NCI-H510A treated with DMSO at 0.1 percent for 48 hours (cell line): ENCODE data around the gene ANTXR2.
"Not testable (repeated sequence)": the region's sequence is repeated elsewhere in the genome, so short reads cannot be mapped to it uniquely, and the experiment has no call there.

Source experiments
- DNase-seq: peaks from one replicate; lab custom pipeline; 2025; lab: John Stamatoyannopoulos, UW

Gene ANTXR2

DNA sequence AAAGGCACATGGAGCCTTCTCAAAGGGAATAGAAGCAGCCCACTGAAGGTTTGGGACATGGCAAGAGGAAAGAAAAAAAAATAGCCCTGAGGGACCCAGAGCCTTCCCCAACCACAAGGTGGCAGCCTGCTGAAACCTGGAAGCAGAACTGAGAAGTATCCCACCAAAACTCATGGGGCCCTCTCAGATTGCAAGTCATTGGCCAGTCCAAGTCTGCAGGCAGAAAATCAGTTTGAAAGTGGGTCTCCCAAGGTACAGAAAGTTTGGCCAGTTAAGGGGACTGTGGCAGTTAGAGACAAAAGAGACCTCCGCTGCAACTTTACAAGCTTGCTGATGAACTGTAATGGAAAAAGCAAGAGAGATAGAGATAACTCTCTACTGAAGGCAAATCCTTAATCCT, 155.8 kb downstream of the ANTXR2 start:
- DNase-seq = no peak

DNA sequence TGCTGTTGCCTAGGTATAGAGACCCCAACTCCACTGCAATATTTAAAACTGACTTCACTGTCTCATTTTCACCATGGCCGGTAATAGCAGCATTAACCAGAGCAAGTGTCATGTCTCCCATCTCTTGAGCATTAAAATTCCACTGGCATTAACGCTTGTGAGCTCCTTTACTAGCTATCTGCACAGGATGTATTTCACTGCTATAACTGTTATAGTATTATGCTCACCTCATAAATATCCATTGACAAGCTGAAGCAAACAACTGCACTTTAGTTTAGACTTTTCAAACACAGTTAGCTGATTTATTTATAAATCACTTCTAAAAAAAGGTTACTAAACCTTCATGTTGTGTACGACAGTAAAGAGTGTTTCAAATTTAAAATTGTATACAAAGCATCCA, 157.8 kb downstream of the ANTXR2 start:
- no peak for DNase-seq

DNA sequence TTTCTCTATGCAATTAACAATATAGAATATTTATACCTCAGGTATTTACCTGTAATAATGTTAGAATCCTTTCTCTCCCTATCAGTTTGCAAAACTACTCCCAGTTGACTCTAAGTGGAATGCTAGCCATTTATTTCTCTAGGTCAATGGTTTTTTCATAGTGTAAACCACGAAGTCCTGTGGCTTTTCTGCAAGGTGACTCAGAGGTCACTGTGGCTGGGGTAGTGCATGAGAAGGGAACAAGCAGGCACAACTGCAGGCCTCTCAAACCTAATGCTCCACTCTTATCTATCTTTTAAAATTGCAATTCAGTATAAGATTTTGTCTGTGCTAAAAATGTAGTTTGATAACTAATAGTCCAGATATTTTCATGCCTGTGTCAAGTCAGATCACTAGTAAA, 159.4 kb downstream of the ANTXR2 start:
- DNase-seq = no peak

DNA sequence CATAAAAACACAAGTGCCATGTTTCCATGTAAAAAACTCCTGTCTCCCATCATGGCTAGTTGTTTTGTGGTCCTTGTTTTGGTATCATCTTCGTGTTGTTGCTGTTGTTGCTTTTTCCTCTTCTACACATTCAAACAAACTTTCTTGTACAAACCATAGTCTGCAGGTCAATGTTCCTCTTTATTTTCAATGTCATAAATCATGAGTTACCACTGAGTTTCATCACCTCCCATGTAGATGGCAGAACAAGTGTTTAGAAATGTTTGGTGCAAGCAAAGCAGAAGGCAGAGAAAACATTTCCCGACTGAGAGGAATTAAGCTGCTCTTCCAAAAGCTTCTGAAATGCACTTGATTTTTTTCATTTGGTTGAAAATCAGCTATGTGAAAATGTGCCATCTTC, 166.0 kb downstream of the ANTXR2 start:
- no peak for DNase-seq

DNA sequence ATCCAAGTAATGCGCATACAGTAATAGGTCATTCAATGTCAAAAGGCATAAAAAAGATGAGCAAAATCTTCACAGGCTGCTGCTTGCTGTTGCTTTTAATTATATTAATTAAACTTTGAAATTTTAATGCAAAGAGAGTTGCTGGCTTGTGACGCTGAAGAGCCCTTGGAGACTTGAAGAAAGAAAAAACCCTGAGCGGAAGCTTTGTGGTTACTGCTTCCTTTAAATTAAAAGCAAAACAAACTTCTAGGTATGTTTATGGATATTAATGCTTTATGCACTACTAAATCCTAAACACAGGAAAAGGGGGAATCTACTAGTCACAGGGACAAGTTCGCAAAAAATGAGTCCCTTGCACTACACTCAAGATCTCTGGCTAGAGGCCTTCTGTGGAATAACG, 166.7 kb downstream of the ANTXR2 start:
- no peak for DNase-seq

DNA sequence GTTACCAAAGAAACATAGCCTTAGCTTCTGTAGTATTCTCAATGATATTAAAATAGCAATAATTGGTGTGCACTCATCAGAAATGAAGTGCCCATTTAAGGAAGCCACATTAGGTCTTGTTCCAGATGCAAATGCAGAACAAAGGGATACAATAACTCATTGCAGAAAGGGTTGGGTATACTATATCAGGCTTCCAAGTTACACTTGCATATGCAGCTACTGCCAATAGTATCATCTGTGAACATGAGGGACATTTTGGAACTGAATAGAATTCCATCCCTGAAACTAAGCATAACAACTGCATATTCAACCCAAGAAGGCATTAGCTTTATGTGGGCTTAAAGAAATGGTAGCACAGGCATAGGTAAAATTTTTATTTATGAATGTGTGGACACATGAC, 167.8 kb downstream of the ANTXR2 start:
- no peak for DNase-seq

DNA sequence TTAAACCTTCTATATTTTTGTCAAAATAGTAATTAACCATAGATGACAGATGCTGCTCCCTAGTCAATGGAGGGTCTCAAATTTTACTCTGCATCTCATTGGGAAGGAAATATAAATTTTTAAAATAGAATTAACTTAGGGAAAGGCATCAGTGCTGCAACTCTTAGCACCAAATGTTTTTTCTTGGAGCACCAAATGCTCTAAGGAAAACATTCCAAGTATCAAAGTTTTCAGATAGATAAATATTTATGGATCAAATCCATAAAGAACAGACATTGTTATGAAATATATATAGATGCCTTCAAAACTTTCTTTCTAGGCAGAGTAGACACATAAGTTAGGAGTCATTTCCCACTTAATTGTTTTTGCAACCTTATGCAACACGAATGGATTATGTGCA, 168.7 kb downstream of the ANTXR2 start:
- no peak for DNase-seq

DNA sequence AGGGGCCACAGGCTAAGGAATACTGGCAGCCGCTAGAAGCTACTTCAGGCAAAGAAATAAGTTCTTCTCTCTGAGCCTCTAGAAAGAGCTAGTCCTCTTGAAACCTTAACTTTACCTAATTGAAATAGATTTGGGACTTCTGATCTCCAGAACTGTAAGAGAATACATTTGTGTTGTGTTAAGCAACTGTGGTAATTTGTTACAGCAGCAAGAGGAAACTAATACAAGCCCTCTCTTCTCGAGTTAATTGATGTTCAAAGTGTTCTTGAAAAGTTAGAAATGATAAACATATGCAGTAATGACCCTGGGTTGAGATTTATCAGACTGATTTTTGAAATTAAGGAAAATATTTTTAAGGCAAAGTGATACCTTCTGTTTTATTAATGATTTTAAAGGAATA, 172.8 kb downstream of the ANTXR2 start:
- no peak for DNase-seq

DNA sequence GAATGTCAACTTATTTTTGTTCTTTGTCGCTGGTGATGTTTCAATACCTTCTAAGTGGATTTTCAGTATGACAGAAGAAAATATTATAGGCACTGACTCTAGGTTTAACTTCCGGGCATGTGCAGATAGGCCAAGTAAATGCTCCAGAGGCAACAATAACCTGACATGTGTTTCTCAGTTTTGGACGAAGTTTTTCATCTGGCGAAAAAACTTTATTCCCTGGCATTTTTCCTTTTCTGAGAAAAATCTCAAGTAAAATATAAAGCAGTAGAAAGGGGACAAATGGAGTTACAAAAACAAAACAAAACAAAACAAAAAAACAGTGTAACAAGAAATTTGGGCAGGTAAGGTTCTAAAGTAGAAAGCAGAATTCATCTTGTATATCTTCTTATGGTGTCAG, 173.5 kb downstream of the ANTXR2 start:
- DNase-seq = no peak

DNA sequence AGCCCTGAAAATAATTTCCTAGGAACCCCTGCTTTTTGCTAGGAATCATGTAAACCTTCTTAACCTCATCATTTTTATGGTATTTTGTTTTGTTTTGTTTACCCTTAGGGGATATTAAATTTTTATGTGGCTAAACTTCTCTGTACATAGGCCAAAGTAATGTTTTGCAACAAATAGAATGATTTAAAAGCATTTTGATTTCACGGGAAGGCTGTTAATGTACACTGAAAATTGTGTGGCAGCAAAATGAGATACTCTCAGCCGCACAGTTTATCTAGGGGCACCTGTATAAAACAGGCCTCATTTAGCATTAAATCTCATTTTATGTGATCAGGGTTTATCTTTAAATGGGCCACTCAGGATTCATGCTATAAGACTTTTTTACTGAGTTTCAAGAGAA, 175.0 kb downstream of the ANTXR2 start:
- no peak for DNase-seq

DNA sequence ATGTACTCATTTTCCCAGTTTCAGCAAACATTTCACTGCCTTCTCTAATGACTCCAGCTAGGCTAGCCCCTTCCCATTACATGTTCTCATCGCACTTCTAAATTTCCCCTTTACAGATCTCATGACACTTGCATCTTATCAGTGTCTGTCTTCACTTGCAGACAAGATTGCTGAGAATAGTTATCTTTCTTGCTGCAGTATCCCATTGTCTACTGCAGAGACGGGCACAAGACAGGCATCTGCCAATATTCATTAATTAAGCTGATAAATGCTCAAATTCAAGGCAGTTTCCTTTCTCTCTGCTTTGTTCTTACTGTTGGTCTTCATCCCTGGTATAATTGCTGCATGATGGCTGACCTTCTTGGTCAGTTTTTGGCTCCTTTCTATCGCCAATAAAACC, 175.9 kb downstream of the ANTXR2 start:
- DNase-seq = no peak

DNA sequence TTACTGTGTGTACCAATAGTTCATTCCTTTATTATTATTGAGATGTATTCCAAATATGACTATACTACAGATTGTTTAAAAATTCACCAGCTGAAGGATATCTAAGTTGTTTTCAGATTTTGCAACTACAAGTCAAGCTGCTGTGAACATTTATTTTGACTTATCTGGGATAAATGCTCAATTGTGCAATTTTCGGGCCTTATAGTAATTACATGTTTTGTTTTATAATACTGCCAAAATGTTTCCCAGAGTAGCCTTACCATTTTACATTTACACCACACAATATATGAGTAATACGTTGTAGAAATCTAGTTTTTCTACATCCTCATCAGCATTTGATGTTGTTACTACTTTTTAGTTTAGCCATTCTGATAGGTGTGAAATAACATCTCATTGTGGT, 179.6 kb downstream of the ANTXR2 start:
- DNase-seq = no peak

DNA sequence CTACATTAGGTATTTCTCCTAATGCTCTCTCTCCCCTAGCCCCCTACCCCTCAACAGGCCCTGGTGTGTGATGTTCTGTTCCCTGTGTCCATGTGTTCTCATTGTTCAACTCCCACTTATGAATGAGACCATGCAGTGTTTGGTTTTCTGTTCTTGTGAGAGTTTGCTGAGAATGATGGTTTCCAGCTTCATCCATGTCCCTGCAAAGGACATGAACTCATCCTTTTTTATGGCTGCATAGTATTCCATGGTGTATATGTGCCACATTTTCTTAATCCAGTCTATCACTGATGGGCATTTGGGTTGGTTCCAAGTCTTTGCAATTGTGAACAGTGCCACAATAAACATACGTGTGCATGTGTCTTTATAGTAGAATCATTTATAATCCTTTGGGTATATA, 184.0 kb downstream of the ANTXR2 start:
- DNase-seq = not testable (repeated sequence)

DNA sequence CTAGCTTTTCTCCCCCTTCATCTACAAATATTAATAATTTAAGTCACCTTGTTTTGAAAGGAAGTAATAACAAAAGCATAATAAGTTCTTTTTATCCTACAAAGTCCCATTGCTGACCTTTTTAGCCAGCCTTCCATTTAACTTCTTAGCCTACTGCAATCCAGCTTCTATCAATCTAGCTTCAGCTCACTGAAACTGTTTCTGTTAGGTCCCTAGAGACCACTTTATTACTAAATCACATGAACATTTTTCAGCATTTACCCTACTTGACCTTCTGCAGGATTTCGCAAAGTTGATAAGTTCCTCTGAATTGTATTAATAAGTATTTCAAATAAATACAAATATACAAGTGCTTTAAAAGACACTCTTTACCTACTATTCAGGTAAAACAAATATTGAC, 186.5 kb downstream of the ANTXR2 start:
- no peak for DNase-seq

DNA sequence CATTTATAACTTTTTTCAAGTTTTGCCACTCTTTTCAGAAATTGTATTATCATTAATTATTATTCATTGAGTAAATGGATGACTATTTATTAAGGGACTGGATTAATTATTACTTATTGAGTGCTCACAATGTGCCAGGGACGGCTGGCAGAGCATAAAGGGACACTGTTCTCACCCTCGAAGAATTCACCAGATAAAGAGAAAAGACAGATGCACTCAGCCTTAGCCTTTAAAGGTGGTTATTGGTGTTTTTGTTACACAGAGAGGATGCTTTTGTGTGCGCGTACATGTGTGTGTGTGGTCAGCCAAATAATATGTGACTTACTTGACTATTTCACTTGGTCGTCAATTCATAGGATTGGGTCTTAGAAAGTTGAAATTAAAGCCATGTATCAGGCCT, 187.0 kb downstream of the ANTXR2 start:
- DNase-seq = no peak

DNA sequence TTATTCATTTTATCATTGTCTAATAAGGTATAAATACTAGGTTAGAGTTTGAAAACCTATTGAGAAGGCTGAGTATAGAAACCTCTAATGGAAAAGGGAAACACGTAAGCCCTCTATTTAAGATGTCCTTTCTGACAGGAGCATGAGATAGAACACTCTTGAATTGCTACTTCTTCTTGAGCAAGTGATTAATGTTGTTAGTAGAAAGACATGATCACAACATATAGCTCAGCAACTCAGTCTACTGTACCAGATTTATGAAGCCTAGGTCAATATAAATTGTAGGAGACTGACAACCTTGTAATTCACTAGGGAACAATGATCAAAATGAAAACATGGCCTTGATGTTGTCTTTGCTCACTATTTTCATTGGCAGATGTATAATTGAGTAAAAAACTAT, 189.7 kb downstream of the ANTXR2 start:
- DNase-seq = no peak

DNA sequence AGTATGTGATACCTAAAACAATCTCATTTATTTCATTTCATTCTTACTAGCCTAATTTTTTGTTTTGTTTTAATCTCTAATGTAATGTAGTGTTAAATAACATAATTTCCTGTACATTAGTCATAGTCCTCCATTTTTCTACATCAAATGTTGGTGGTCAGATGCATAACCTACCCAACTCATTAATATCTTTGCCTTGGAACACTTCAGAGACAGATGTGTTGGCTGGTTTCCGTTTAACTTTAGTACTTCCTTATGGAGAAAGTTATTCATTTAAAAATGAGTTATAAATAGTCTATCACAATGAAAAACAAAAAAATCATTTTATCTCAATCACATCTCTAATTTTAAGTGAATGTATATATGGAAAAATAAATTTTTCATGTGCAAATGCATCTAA, 190.2 kb downstream of the ANTXR2 start:
- DNase-seq = no peak

DNA sequence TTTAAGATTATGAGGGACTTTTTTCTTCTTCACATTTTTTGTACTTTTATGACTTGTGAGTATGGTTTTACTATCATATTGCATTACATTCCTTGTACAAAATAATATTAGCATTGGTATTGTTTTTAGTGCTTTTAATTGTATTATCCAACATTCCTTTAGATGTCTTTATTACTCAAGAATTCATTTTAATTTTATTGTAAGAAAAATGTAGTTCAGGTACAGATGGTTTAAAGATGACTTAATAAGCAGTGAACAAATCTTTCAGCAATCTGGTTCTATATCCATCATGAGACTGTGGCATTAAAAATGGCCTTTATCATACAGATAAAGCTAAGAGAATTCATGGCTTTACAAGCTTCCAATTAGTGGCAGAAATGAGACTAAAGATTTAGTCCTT, 191.6 kb downstream of the ANTXR2 start:
- DNase-seq = no peak

DNA sequence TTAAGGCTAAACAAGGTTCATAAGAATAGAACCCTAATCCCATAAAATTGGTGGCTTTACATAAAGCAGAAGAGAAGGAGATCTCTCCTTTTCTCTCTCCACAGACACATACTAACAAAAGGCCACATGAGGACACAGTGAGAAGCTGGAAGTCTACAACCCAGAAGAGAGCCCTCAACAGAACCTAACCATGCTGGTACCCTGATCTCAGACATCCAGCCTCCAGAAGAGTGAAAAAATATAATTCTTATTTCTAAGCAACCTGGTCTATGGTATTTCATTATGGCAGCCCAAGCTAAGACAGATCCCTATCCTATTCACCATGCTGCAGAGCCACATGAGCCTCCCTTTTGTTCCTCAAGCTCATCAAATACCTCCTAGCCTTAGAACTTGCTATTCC, 195.5 kb downstream of the ANTXR2 start:
- no peak for DNase-seq

DNA sequence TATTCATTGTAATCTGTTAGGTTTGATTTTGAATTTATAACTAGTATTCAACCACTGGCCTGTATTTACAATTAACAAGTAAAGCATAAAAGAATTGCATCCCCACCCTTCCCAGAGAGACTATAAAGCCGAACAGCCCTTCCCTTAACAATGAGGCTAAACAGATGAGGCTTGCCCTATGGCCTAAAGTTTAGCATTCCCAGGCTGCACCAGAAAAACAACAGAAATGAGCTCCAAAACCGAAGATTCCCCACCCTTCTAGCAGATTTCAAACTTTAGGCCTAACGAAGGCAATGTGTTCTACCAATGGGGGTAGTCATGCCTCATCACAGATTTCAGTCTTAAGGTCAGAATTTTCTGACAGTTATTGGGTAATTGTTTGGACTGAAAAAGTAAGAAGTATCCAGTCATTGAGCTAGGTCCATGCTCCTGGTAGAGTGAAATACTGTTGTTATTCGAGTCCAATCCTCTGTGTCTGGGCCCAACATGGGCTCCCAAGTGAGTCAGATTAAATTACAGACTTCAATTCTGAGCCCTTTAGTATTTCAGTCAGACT, 197.6 kb downstream of the ANTXR2 start:
- no peak for DNase-seq

DNA sequence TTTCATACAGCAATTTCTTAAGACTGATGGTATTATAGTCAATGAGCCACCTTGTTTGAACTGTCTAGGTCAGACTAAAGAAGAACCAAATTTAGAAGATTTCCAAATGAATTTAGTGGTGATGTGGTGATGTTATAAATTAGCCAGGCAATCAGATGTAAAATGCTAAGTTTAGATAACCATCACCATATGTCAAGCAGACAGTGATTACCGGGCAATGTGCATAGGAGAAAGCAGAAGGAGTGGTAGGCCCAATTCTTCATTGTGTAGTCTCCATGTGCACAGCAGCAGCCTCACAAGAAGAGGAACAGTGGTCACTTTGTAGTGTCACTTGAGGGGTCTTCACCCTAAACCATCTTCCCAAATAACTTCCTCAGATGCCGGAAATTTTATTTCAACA, 198.8 kb downstream of the ANTXR2 start:
- no peak for DNase-seq

DNA sequence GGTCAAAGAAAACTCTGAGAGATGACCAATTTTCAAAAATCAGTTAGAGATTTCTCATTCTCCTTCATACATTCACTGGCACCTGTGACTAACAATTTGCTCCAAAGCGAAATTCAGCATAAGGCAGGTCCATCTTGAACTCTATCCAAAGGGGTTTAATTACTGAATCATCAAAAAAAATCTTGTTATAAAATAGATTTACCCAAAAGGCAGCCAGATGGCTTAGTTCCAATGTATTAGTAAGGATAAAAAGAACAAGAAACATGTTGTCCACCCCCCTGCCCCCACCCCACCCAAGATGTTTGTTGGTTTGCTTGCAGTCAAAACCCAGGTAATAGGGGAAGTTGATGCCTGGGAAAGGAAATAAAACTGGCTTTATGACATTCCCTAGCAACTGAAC, 200.3 kb downstream of the ANTXR2 start:
- no peak for DNase-seq

DNA sequence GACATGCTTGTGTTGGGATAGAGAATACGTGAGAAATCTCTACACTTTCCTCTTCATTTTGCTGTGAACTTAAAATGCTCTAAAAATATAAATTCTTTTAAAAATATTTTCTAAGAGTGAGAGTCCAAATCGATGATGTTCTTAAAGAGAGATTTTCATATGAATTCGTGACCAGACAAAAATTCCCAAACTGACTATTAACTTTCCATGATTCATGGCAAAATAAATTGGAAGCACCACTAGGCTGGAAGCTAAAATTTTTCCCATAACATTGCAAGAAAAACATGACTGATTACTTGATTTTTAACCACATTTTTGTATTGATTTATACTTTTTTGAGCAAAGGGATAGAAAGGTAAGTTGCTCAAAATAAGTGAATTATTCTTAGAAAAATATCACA, 201.1 kb downstream of the ANTXR2 start:
- no peak for DNase-seq

DNA sequence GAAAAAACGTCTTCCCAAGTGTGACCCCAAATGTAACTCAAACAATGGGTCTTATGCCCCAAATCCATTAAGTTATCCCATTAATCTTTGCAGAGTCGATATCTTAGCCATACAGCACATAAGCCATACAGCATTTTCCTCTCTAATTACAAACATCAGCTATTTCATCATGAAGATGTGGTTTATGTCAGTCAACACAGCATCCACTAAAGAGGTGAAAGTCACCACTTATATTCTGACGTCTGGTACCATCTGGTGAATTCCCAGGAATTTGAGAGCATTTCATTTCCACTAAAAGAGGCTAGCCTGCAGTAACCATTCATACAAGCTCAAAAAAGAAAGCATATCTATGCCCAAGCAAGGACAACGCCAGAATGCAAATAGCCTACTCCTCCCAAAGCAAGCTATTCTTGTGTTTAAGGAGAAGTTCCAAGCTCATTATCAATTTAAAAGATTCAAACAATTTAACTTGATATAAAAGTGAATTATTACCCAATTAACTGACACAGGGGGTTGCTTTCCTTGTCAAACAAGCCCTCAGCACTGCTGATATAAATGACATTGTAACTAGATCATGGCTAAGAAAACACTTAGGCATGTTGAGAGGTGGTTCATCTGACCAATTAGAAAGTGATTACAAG, 203.3 kb downstream of the ANTXR2 start:
- DNase-seq = peak; percentile 26

DNA sequence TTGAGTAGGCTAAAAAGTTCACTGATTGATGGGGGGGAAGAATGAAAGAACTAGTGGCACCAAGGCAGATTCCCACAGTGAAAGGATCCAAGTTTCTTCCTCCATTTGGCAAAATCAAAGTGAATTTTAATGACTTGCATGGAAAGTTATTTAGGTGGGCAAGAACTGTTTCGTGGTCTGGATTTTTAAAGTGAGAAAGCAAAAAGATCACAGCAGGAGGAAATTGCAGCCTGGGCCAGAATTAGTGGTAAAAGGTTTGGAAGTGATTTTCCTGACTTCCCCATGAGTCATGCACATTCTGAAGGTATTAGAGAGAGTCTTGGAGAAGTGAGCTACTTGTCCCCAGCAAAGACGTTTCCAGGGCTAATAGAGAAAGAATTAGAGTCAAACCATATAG, 207.8 kb downstream of the ANTXR2 start:
- DNase-seq = no peak
